ENCODE data around the gene APOD. TPM values are rescaled to one million over a fixed set of nuclear protein-coding genes. Genes with fewer than 3 reads are reported as not detected.

The APOD gene
- total RNA-seq, 1 donor: 2.9 TPM

DNA sequence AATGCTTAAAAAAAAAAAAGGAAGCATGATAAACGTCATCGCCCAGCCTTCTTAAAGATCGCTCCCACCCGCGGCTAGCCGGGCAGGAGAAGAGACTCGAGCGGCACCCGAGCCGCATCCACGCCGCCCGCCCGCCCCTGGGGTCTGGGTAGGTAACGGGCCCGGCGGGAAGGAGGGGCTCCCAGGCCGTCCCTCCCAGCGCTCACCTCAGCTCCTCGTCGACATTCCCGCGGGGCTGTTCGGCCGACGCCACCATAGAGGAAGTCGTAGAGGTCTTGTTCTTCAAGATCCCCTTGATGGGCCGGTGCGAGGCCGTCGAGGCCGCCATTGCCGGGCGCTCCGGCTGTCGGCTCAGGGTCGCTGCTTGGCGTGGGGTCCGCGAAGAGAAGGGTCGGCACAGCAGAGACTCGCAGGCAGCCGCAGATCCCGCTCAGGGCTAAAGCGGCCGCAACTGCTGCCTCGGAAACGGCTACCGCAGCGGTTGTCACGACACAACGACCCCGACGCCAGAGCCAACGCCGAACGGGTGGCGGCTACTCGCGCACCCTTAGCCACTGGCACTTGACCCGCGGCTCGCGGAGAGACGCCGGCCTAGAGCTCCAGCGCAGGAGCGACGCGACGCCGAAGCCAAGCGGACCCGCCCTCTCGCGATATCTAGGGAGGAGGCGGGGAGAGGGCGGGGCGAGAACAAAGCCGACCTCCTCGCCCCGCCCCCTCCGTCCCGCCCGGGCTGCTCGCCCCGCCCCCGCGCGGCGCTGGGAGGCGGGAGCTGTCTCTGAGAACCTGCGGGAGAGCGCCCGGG, 40.8 kb downstream of the APOD start, which contains the start of gene PPP1R2:
Gene PPP1R2 (minus strand): TSS at position 628 of the 802 bp plus-strand sequence. CDS start 300 bp downstream, at position 328.
- no peak for TF ChIP-seq CTCF (IDR thresholded peaks at IDR 0.05; ENCODE audit: insufficient read depth, low read length)
- H3K4me3 ChIP-seq (ENCODE audit: low read depth, low read length): peak within 1 kb of the TSS; percentile 73
- DNase-seq (ENCODE audit: low read depth): peak; percentile 88

DNA sequence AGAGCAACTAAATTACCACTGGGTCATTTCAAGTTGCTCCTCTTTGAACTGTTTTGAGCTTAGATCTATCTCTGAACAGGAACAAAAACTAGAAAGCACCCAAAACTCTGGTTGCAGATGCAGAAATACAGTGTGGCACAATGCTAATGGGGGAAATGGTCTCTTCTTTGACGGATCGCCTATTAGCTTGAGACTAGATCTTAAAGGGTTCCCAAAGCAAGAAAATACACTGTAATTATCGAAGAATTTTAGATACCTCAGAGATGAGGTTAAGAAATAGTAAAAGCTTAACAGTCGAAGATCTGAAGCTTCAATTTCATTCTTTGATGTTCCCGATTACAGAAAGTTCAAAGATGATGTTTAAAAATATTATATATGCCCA, 41.4 kb downstream of the APOD start:
- TF ChIP-seq CTCF (IDR thresholded peaks at IDR 0.05; ENCODE audit: insufficient read depth, low read length): no peak
- peak overlapping the region; percentile 73 for H3K4me3 ChIP-seq (ENCODE audit: low read depth, low read length)
- peak; percentile 22 for DNase-seq (ENCODE audit: low read depth)

DNA sequence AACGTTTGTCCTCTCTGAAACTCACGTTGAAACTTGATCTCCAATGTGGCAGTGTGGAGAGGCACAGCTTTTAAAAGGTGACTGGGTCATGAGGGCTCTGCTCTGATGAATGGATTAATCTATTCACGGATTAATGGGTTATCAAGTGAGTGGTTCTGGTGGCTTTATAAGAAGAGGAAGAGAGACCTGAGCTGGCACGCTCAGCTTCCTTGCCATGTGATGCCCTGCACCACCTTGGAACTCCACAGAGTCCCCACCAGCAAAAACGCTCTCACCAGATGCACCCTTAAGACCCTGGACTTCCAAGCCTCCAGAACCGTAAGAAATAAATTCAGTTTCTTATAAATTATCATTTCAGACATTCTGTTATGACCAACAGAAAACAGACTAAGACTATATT, 43.2 kb downstream of the APOD start:
- no peak overlapping the region for H3K4me3 ChIP-seq (ENCODE audit: low read depth, low read length)
- no peak for DNase-seq (ENCODE audit: low read depth)
- no peak for TF ChIP-seq CTCF (IDR thresholded peaks at IDR 0.05; ENCODE audit: insufficient read depth, low read length)

DNA sequence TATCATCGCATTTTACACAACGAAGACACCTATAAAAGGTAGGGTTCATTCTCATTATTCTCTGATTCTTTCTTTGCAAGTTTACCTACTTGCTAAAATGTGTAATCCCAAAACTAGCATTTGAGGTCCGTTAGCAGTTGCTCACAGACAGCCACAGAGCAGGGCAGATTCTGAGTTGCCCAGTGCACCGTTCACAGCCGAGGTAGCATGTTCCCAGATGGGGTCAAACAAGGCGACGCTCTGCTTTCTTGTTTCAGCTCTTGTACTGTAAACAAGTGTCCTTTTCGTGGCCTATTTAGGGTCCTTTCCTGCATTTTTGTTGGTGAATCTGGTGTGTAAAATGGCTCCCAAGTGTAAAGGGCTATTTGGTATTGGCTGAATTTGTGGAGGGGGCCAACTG, 43.7 kb downstream of the APOD start:
- no peak overlapping the region for H3K4me3 ChIP-seq (ENCODE audit: low read depth, low read length)
- TF ChIP-seq CTCF (IDR thresholded peaks at IDR 0.05; ENCODE audit: insufficient read depth, low read length): no peak
- DNase-seq (ENCODE audit: low read depth): no peak

DNA sequence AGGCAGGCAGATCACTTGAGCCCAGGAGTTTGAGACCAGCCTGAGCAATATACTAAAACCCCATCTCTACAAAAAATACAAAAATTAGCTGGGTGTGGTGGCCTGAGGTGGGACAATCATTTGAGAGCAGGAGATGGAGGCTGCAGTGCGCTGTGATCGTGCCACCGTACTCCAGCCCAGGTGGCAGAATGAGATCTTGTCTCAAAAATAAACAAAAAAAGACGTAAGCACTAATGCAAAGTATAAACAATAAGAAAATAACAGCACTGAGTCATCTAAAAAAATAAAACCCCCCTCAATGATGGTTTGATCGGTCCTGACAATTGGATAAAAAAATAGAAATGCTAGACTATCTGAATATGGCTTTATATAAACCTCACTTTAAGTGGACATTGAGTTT, 44.3 kb downstream of the APOD start:
- TF ChIP-seq CTCF (IDR thresholded peaks at IDR 0.05; ENCODE audit: insufficient read depth, low read length): no peak
- no peak overlapping the region for H3K4me3 ChIP-seq (ENCODE audit: low read depth, low read length)
- no peak for DNase-seq (ENCODE audit: low read depth)

DNA sequence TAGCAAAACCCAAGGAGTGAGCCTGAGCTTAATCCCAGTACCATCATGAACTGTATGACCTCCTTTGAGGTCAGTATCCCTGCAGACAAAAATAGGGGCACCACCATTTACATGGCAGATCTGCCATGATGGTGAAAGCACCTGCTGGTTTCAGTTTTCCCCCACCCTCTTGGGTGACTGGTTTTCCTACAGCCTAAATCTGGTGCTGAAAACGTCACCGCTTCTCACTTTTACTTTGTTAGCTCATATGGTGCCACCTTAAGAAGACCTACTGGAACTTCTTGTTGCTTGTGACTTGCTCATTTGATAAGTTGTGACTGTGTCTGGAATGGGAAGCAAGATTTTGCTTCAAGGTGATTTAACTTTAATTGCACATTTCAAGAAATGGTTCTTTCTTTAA, 45.7 kb downstream of the APOD start:
- TF ChIP-seq CTCF (IDR thresholded peaks at IDR 0.05; ENCODE audit: insufficient read depth, low read length): no peak
- DNase-seq (ENCODE audit: low read depth): no peak

More for the DNA sequence above, 45.7 kb downstream of the APOD start:
- H3K4me3 ChIP-seq (ENCODE audit: low read depth, low read length): no peak overlapping the region
